HG03565 (cell line): ENCODE measurements around the gene CSNK1E.

Experiments
- ATAC-seq: cut with Tn5 transposase; IDR thresholded peaks from one replicate; pipeline ENCODE4 v1.9.1; 2021; ENCODE audit warnings: mild to moderate bottlenecking, moderate library complexity; ENCODE audit not compliant: unreplicated experiment

The CSNK1E gene

DNA sequence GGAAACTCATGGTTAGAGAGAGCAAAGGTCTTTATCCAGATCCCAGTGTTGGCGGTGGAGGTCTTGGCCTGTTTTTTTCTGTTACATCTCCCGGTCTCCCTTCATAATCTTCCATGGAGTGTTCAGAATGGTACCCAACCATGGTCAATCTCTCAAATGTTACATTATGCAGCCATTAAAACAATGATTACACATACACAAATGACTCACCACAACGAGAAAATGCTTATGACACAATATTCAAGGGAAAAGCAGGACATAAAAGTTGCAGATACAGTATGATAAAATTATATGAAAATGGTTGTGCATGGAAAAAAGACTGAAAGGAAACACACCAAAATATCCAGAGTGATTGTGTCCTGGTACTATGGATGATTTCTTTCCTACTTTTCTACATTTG is 17.8 kb upstream of the CSNK1E start:
- no peak for ATAC-seq

DNA sequence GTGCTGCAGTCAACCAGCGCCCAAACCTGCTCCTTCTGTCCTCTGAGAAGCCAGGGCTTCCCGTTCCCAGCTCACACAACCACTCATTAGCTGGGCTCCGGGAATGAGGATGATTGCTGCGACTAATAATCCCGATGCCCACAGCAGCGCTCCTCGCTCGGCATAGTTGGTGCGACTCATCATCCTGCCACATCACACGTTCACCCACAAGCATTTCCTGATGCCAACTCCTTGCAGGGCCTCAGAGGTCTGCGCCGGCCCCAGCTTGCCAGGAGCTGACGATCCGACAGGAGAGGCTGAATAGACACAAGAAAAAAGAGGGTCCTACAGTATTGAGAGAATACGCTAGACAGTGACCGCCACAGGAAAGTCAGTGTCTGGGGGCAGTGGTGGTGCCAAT is 10.6 kb upstream of the CSNK1E start:
- no peak for ATAC-seq

DNA sequence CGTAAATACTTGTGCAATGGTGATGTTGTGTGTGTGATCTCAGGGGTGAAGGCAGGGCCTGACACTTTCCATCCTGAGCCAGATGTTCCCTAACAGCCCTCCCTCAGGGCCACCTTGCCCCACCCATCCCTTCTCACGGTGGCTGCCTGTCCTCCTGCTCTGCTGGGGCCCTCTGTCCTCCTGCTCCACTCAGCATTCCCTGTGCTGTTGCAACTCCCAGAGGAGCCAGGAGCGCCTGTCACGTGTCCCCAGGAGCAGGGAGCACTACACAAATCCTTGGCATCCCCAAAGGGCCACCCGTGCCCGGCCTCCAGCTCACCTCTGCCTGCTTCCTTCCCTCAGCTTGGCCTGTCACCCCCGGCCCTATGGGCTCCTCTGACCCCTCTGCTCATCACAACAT is 10.2 kb upstream of the CSNK1E start:
- ATAC-seq, result no peak

- ATAC-seq, result no peak
These were observed 8.4 kb upstream of the CSNK1E start for GRCh38 chr22:38325587-38325986.

- no peak for ATAC-seq
These were observed 3.6 kb upstream of the CSNK1E start for GRCh38 chr22:38320605-38321402.

- no peak for ATAC-seq
These were observed 1.9 kb upstream of the CSNK1E start for GRCh38 chr22:38318792-38319773.

DNA sequence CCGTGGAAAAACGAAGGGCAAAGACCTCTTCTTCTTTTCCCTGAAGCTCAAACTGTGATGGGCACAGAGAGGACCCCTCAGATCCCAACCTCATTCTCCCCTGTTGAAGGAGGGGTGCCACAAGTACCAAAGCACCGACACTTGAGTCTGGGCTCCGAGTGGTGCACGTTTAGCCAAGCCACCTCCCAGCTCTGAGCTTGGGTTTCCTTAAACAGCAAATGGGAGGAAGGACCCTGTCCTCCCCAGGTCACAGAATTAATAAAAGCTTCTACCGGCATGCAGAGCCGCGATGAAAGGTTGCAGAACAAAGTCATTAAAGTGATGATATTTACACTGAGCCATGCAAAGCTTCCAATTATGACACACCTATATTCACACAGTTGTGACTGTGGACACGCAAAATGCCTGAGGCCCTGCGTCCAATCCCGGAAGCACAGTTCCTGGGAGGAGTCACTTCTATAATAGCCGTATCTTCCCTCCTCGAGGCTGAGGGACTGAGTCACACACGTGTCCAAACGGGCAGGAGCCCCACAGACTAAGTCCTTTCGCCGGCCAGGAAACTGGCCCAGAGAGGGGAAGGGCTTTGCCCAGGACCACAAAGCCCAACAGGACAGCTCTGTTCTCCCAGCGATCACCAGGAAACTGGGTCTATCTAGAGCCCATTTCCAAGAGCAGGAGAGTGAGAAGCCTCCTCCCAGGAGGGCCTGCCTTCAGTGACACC is 922 bp upstream of the CSNK1E start:
- ATAC-seq, result no peak

DNA sequence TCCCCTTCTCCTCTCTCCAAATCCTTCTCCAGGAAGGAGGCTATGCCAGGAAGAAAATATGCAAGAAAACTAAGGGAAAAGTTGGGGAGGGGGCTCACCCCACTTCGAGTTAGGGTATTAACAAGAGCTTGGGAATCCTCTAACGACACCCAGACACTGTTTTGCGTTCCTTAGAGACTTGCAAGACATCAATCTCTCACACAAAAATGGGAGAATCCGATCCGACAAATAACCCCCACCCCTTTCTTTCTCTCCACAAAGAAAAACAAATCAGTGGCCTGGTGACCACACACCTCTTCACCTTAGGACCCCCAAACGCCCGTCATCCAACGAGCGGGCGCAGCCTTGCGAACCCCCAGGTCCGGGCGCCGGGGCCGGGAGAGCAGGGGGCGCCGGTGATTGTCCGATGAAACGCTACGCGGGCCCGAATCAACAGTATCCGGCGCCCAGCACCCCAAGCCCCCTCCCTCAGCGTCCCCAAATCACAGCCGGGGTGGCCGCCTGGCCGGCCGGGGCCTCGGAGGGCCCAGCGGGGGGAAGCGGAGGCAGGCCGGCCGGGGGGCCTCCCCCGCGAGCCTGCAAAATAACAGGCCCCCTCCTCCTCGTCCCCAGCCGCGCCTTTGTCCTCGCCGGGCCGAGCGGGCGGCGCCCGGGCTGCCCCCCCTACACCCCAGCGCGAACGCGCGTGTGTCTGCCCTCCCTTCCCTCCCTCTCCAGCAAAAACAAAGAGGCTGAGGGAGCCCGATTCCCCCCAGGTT is 690 bp downstream of the CSNK1E start:
- ATAC-seq, result no peak

GRCh38 chr22:38315823-38316363 is 1.3 kb downstream of the CSNK1E start:
- ATAC-seq, result no peak

GRCh38 chr22:38314933-38315822 is 2.1 kb downstream of the CSNK1E start:
- no peak for ATAC-seq

- no peak for ATAC-seq
These were observed 2.9 kb downstream of the CSNK1E start for GRCh38 chr22:38314051-38314932.

DNA sequence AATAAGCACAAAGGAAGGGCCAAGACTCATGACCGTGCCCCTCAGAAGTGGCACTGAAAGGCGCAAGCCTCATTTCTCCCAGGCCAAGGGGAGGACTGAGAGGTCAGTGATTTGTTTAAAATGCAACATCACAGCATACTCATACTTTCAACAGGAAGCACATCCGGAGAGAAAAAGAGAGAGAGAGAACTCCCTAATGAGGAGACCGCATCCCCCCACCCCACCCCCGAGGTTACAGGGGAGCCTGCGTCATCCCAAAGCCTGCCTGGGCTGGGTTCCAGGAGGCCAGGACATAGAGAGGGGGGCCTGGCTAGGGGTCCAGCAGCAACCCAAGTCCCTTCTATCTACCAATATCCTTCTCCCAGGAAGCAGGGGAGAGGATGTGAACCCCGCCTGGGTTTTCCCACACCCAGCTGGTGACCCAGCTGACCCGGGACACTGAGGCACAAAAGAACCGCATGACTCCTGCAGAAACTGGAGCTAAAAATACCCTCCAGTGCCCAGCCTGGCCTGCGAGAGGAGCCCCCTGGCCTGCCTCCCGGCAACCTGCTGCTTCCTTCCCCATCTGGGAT is 3.8 kb downstream of the CSNK1E start:
- no peak for ATAC-seq

GRCh38 chr22:38312261-38312800 is 4.9 kb downstream of the CSNK1E start:
- ATAC-seq, result no peak

DNA sequence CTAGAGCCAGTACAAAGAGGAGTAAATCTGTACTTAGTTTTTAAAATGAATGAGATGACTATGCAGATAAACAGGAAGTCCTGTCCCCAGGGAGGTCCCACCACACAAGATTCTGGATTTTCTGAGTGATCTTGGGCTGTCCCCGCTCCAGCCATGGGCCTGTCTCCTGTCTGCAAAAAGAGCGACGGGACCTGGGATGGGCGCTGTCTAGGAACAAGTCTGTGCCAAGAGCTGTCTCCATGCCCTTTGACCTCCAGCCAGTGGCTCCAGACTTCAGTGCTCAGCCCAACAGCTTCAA is 6.0 kb downstream of the CSNK1E start:
- ATAC-seq, result no peak

GRCh38 chr22:38310518-38311322 is 6.5 kb downstream of the CSNK1E start:
- no peak for ATAC-seq

DNA sequence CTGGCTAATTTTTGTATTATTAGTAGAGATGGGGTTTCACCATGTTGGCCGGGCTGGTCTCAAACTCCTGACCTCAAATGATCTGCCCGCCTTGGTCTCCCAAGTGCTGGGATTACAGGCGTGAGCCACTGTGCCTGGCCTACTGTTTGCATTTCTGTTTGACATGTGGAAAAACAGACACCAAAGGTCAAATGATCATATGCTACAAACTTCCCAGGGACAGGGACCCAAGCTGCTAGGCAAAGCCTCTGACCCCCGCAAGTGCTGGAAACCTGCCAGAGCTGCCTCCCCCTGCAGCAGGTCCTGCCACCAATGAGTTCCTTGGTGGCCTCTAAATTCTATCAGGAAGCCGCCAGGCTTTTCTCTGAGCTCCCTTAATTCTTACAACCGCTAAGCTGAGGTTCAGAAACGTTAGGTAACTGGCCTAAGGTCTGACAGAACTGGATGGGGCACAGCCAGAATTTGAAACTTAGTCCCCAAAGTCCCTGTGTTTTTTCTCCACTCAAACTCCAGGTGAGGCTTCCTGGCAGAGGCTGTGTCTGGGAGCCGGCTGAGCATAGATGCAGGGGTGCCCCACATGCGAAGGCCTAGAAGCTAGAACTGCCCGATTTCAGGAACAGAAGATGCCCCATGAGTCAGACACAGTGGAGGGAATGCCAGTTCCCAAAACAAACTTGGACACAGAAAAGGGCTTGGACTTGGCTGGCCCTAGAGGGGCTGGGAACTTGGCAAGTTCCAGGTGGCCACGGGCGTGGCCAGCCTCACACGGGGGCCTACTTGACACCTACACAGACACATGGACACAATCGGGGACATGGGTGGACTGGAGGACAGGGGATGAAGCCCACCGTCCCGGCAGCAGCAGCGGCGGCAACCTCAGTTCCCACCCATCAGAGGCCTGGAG is 7.4 kb downstream of the CSNK1E start:
- ATAC-seq, result no peak
